ENCODE results near the gene AK1.

DNA sequence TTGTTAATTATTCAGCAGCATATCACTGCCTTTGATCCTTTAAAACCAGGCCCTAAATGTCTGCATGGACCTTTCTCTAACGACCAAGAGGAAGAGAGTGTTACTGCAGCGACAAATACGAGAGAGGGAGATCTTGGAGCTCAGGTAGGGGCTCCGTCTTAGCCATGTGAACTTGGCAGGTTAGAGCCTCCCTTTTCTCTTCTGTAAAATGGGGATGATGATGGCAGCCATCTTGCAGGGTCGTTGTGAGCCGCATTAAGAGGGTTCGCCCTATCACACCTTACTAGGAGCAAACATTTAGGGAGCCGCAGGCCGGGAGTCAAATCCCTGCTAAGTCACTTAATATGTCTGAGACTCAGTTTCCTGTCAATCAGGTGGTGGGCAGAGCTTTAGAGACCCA is 24.6 kb downstream of the AK1 start:
- no peak for TF ChIP-seq EZH2 (IDR thresholded peaks at IDR 0.05)
- TF ChIP-seq, protein P1, sequence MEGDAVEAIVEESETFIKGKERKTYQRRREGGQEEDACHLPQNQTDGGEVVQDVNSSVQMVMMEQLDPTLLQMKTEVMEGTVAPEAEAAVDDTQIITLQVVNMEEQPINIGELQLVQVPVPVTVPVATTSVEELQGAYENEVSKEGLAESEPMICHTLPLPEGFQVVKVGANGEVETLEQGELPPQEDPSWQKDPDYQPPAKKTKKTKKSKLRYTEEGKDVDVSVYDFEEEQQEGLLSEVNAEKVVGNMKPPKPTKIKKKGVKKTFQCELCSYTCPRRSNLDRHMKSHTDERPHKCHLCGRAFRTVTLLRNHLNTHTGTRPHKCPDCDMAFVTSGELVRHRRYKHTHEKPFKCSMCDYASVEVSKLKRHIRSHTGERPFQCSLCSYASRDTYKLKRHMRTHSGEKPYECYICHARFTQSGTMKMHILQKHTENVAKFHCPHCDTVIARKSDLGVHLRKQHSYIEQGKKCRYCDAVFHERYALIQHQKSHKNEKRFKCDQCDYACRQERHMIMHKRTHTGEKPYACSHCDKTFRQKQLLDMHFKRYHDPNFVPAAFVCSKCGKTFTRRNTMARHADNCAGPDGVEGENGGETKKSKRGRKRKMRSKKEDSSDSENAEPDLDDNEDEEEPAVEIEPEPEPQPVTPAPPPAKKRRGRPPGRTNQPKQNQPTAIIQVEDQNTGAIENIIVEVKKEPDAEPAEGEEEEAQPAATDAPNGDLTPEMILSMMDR (IDR thresholded peaks at IDR 0.05 in 2 of 3, conservative IDR thresholded peaks at IDR 0.05 in 1 of 3; ENCODE audit: borderline replicate concordance in 1 of 3, insufficient read depth in 1 of 3, low read depth in 2 of 3, low read length in 2 of 3): no peak
- no peak for TF ChIP-seq SP1 (IDR thresholded peaks at IDR 0.05; ENCODE audit: low read depth)
- TF ChIP-seq, protein P2, sequence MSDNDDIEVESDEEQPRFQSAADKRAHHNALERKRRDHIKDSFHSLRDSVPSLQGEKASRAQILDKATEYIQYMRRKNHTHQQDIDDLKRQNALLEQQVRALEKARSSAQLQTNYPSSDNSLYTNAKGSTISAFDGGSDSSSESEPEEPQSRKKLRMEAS (IDR thresholded peaks at IDR 0.05): no peak
